ENCODE measurements around the gene MORC4. TPM values are rescaled to one million over a fixed set of nuclear protein-coding genes. Genes with fewer than 3 reads are reported as not detected.

Gene MORC4
- total RNA-seq, 4 donors from 2014 or later, result 5.0 to 10.0 (median 8.4) TPM

DNA sequence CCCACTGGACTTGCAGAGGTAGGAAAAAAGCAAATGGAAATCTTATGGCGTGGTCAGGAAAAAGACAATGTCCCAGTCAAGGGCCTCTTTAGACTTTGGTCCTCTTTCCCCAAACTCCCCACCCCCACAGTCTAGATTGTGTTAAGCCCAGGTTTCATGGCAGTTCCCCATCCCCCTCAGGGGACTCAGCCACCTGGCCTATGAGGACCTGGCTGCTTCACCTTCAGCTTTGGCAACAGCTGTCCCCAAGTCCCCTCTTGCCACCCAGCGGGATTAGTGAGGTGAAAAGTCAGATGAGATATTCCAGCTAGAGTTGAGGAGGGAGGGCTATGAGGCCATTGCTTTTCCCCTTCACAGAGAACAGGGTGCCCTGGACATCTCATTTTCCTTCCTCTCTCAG lies 97.3 kb downstream of the MORC4 start:
- DNase-seq (no peak), ATAC-seq (no peak)
- H3K27me3 ChIP-seq, result no peaks in the 10 kb centered on the region
- H3K4me1 ChIP-seq, result peaks cover 13 to 30% of the 10 kb centered on the region in 2 donors
- in situ Hi-C loops (cut with MboI; ENCODE audit: low sequenced_read_pairs in 4 of 4) (no loop called here), intact Hi-C loops (cut with DNase I; ENCODE audit: low total_unique reads) (no loop called here)
- no peak for TF ChIP-seq POLR2A (IDR thresholded peaks at IDR 0.05)
- TF ChIP-seq, protein P1, sequence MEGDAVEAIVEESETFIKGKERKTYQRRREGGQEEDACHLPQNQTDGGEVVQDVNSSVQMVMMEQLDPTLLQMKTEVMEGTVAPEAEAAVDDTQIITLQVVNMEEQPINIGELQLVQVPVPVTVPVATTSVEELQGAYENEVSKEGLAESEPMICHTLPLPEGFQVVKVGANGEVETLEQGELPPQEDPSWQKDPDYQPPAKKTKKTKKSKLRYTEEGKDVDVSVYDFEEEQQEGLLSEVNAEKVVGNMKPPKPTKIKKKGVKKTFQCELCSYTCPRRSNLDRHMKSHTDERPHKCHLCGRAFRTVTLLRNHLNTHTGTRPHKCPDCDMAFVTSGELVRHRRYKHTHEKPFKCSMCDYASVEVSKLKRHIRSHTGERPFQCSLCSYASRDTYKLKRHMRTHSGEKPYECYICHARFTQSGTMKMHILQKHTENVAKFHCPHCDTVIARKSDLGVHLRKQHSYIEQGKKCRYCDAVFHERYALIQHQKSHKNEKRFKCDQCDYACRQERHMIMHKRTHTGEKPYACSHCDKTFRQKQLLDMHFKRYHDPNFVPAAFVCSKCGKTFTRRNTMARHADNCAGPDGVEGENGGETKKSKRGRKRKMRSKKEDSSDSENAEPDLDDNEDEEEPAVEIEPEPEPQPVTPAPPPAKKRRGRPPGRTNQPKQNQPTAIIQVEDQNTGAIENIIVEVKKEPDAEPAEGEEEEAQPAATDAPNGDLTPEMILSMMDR (IDR thresholded peaks at IDR 0.05 in 4 of 5, conservative IDR thresholded peaks at IDR 0.05 in 1 of 5), result no peak
- H3K27ac ChIP-seq, result peak overlapping the region; percentile 68 to 81 (median 78)
- no peak overlapping the region for H3K4me3 ChIP-seq
- H3K36me3 ChIP-seq, result no peaks in the 10 kb centered on the region
- H3K9me3 ChIP-seq, result no peaks in the 10 kb centered on the region

GRCh38 chrX:106901781-106902219 lies 98.2 kb downstream of the MORC4 start:
- Histone ChIP-seq H3K27ac (no peak overlapping the region), H3K27me3 (no peaks in the 10 kb centered on the region), H3K4me3 (no peak overlapping the region), H3K36me3 (no peaks in the 10 kb centered on the region), H3K9me3 (no peaks in the 10 kb centered on the region), H3K4me1 (peaks cover 13 to 30% of the 10 kb centered on the region in 2 donors)
- ATAC-seq (no peak), DNase-seq (no peak)
- in situ Hi-C loops (cut with MboI; ENCODE audit: low sequenced_read_pairs in 4 of 4), result no loop called here
- TF ChIP-seq, protein P1 (IDR thresholded peaks at IDR 0.05 in 4 of 5, conservative IDR thresholded peaks at IDR 0.05 in 1 of 5), result no peak
- no peak for TF ChIP-seq POLR2A (IDR thresholded peaks at IDR 0.05)
- intact Hi-C loops (cut with DNase I; ENCODE audit: low total_unique reads), result no loop called here

DNA sequence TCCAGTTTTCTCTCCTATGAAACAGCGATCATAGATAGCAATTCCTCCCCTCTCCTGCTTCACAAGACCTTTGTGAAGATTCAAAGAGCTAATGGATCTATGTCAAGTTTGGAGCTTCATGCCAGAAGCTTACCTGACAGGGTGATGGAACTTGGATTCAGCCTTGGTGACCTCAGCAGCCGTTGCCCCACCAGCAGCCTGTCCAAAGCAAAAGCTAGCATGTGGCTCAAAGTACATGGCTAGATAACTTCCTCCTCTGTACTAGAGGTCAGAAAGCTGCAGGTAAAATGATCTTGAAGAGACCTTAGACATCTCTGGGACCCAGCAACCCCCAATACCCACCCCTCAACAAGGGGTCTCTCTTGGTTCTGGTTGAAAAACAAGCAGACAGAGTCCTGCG lies 98.7 kb downstream of the MORC4 start:
- ATAC-seq (no peak), DNase-seq (no peak)
- Histone ChIP-seq H3K27me3 (no peaks in the 10 kb centered on the region), H3K4me1 (peaks cover 13 to 30% of the 10 kb centered on the region in 2 donors), H3K27ac (no peak overlapping the region), H3K4me3 (no peak overlapping the region), H3K36me3 (no peaks in the 10 kb centered on the region), H3K9me3 (no peaks in the 10 kb centered on the region)
- in situ Hi-C loops (cut with MboI; ENCODE audit: low sequenced_read_pairs in 4 of 4) (no loop called here), intact Hi-C loops (cut with DNase I; ENCODE audit: low total_unique reads) (no loop called here)
- TF ChIP-seq POLR2A (IDR thresholded peaks at IDR 0.05), result no peak
- TF ChIP-seq, protein P1 (IDR thresholded peaks at IDR 0.05 in 4 of 5, conservative IDR thresholded peaks at IDR 0.05 in 1 of 5), result no peak

- no peak for DNase-seq
- TF ChIP-seq, protein P1 (IDR thresholded peaks at IDR 0.05 in 4 of 5, conservative IDR thresholded peaks at IDR 0.05 in 1 of 5), result no peak
- TF ChIP-seq POLR2A (IDR thresholded peaks at IDR 0.05), result no peak
- ATAC-seq, result no peak
- Histone ChIP-seq H3K27me3 (no peaks in the 10 kb centered on the region), H3K9me3 (no peaks in the 10 kb centered on the region), H3K27ac (no peak overlapping the region), H3K4me3 (no peak overlapping the region), H3K4me1 (peaks cover 7 to 21% of the 10 kb centered on the region in 2 donors), H3K36me3 (no peaks in the 10 kb centered on the region)
- intact Hi-C loops (cut with DNase I; ENCODE audit: low total_unique reads), result loop anchor here (5.0 kb wide), 1 partner anchor 32 kb away; no protein-coding TSS in a partner anchor
- in situ Hi-C loops (cut with MboI; ENCODE audit: low sequenced_read_pairs in 4 of 4), result loop anchor here in 1 of 4 donors (10.0 kb wide), 1 partner anchor 55 kb away; no protein-coding TSS in a partner anchor
Observed at GRCh38 chrX:106899841-106900240, 100.2 kb downstream of the MORC4 start.

DNA sequence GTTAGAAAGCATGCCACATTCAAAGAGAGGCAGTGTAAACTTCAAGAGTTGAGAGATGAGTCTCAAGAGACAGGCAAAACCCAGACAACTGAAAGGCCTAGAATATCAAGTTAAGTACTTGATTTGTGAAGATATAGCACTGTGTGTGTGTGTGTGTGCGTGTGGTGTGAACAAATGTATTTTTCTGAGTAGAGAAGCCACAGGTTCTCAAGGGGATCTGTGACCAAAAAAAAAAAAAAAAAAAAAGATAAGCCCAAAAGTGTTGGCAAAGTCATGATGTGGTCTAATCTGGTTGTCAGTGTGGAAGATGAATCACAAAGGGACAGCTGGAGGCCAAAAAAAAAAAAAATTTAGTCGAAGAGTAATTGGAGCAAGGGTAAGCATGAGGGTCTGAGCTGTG lies 100.7 kb downstream of the MORC4 start:
- intact Hi-C loops (cut with DNase I; ENCODE audit: low total_unique reads) (loop anchor here (5.0 kb wide), 1 partner anchor 33 kb away; no protein-coding TSS in a partner anchor), in situ Hi-C loops (cut with MboI; ENCODE audit: low sequenced_read_pairs in 4 of 4) (loop anchor here in 1 of 4 donors (10.0 kb wide), 1 partner anchor 56 kb away; no protein-coding TSS in a partner anchor)
- DNase-seq (no peak), ATAC-seq (no peak)
- Histone ChIP-seq H3K27me3 (no peaks in the 10 kb centered on the region), H3K4me1 (peaks cover under 1 to 16% of the 10 kb centered on the region in 2 donors), H3K27ac (no peak overlapping the region), H3K9me3 (no peaks in the 10 kb centered on the region), H3K36me3 (no peaks in the 10 kb centered on the region), H3K4me3 (no peak overlapping the region)
- TF ChIP-seq, protein P1 (IDR thresholded peaks at IDR 0.05 in 4 of 5, conservative IDR thresholded peaks at IDR 0.05 in 1 of 5), result no peak
- no peak for TF ChIP-seq POLR2A (IDR thresholded peaks at IDR 0.05)
